Stimulated activated CD8-positive, alpha-beta memory T cell treated with anti-CD3 and anti-CD28 coated beads, Interleukin-2, amount 100 ng/mL, for 1 hour (primary cell): ENCODE measurements around the gene CAPN5.
"Not testable (repeated sequence)": the region's sequence is repeated elsewhere in the genome, so short reads cannot be mapped to it uniquely, and the experiment has no call there.

Source experiments
- DNase-seq, 2 donors: peaks; one replicate each; pipeline ENCODE4 v3.0.0-alpha.2; 2020; ENCODE audit warnings: low read depth in 2 of 2

Gene CAPN5

DNA sequence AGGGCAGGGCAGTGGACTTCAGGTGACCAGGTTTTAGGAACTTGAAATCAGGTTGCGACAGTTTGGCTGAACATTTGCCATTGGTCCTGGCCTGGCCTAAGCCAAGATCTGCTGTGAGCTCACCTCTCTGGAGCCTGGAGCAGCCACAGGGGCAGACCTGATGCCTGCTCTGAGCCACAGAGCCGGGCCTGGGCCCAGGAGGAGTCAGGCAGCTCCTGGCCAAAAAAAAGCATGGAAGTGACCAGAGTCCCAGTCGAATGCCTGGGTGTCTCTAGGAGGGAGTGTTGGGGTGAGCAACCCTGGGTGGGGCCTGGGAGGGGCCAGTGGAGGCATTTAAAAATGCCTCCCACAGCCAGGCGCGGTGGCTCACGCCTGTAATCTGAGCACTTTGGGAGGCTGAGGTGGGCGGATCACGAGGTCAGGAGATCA is 29.8 kb downstream of the CAPN5 start:
- DNase-seq = no peak

DNA sequence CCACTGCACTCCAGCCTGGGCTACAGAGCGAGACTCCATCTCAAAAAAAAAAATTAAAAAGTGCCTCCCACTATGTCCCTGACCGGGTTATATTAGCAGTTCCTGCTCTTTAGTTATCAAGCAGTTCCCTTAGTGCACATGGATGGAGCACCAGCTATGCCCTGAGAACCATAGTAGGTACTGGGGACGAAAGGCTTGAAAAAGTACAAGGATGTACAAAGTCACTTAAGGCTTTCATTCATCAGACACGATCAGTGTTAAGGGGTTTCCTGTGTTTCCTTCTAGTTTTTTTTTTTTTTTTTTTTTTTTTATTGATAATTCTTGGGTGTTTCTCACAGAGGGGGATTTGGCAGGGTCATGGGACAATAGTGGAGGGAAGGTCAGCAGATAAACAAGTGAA is 30.4 kb downstream of the CAPN5 start:
- DNase-seq = not testable (repeated sequence)

DNA sequence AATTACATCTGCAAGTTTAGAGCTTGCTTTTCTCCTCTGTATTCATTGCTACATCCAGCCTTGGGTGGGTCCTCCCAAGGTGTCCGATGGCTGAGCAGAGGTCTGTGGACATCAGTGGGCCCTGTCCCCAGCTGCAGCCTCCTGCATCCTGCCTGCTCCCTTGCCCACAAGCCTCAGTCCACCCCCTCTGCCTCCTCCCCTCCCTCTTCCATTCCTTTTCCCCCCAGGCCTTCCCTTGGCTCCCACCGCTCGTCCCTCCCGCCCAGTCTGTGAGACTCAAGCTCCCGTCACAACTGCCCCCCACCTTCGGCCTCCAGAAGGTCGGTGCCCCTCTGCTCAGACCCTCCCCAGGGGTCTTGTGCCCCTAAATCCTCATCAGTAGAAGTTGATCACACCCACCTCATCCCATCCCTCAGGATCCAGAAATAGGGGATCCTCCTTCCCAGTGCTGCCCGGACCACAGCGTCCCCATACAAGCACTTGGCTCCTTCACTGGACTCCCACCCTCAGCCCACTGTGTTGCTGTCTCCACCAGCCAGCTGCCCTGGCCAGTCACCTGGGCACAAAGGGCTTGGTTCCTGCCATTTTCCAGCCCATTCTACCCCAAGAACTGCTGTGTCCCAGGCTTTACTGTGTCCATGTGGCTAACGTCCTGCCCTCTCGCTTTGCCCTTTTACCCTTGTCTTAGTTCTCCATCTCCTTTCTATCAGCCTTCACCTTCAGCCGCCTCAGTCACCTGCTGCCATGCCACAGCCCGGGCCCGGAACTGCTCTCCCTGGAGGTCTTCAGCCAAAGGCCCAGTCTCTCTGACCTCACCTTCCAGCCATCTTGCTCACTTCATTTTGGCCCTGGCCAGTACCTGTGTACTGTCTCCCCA is 33.6 kb downstream of the CAPN5 start:
- DNase-seq = no peak

GRCh38 chr11:77101043-77101537 is 34.3 kb downstream of the CAPN5 start:
- DNase-seq = no peak

- DNase-seq = no peak
These were observed 35.8 kb downstream of the CAPN5 start, which contains the start of gene OMP for GRCh38 chr11:77102246-77103210. OMP (plus strand) TSS chr11:77102840; CDS start chr11:77102840, 0 bp downstream.

- DNase-seq = no peak
These were observed 36.5 kb downstream of the CAPN5 start for GRCh38 chr11:77103319-77103718.

DNA sequence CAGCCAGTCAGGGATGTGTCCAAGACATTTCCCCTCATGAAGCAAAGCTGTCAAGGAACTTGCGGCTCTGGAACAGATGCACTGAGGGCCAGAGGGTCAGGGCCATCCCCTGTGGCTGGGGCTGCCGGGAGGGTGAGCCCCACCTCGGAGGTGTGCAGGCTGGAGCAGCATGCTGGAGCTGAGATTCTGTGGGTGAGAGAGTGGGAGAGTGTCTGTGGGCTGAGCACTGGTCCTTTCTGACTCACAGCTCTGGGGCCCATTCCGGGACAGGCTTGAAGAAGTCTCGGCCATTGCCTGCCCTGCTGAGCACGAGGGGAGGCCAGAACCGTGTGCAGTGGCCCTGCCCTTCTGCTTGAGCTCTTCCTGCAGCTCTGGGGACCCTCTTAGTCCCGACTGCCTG is 38.0 kb downstream of the CAPN5 start:
- DNase-seq = no peak

DNA sequence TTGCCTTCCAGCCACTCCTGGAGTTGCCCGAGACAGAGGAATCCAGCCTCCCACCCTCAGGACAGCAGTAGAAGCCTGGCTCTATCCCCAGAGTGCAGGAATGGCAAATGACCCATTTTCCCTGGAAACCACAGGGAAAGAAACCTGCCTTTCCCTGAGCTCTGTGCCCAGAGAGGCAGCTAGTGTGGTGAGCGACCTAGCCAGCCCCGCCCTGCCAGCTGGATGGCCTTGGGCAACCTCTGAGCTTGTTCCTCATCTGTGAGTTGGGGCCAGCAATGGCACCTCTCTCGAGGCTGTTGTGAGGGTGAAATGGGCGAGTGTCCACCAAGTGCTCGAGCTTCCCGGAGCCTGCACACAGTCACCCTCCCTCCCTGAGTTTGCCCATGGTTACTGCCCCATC is 39.5 kb downstream of the CAPN5 start:
- DNase-seq = no peak

DNA sequence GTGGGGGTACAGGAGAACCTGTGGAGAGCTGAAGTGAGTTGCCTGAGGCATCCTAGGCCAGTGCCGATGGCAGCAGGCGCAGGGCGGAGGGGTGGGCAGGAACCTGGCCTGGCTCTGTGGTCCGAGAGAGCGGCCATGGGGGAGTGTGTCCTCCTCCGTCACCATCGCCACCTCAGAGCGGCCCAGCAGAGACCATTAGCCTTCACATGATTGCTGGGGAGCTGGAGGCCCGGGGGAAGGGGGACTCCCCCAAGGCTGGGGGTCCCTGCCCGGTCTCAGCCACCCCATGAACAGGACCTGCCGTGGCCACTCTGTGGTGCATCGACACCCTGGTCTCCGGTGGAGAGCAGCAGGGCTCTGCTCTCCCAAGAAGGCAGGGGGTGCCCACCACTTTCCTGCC is 40.0 kb downstream of the CAPN5 start:
- DNase-seq = no peak

- DNase-seq = no peak
These were observed 41.2 kb downstream of the CAPN5 start for GRCh38 chr11:77107950-77108349.

- DNase-seq = no peak
These were observed 41.7 kb downstream of the CAPN5 start for GRCh38 chr11:77108436-77108835.

DNA sequence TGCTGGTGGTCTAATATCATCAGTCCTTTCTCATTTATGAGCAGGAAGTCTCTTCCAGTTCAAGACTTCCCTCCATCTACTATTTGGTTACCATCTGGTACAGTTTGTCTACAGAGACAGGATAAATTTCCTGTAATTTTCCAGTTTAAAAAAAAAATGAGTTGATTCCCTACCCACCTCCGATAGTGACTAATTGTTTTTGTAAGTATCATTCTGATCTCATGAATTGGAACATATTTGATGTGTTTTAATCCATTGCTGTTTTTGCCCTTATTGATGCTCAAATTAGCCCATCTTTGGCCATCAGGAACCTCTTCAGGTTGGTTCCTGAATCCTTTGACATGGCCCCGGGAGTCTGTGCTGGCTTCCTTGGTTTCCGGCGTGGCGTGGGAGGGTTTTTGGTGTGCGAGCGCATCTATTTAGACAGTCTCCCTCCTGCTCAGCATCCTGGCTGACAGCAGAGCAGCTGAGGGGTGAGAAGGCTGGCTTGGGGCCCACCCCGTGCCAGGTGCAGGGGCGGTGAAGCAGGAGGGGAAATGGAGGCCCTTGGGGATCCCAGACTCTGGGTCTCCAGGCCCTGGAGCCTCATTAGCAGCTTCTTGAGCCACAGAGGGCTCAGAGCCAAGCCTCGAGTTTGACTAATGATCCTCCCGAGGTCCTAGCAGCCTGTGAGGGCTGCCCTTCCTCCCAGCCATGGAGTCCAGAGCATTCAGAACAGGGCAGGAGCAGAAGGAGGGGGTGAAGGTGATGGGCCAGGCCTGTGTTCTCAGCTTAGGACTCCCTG is 42.7 kb downstream of the CAPN5 start:
- DNase-seq = no peak

DNA sequence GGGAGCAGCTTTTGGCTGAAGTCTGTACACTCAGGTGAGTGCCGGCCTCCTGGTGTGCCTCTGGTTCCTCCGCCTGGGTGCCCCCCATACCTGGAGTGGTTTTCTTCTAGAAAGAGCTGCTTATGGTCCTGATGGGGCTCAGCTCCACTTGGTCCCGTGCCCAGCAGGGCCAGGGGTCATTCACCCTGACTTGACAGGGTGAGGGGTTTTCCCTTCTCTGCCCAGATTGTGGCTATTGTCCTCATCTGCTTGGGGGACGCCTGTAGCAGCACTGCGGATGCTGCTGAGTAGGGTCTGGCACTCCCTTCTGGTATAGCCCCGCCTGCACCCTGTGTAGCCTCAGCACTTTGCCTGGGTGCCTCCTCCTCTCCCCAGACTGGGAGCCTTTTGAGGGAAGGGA is 44.1 kb downstream of the CAPN5 start:
- DNase-seq = no peak

DNA sequence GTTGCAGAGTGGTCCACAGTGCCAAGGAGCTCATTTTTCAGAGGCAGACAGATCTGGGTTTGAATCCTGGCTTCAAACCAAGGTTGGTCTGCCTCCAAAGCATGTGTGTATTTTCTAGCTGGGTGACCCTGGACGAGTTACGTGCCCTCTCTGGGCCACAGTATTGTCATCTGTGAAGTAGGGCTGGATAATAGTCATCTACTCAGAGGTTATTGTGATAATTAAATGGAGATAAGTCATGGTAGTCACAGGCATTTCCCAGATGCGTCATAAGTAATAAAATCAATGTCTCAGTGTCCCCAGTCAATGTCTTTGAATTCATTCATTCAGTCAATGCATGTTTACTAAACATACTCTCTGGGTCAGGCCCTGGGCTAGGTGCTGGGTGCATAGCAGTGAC is 44.5 kb downstream of the CAPN5 start:
- DNase-seq = no peak

- no peak for DNase-seq
These were observed 45.2 kb downstream of the CAPN5 start for GRCh38 chr11:77111946-77112345.

- no peak for DNase-seq
These were observed 46.0 kb downstream of the CAPN5 start for GRCh38 chr11:77112641-77113381.

DNA sequence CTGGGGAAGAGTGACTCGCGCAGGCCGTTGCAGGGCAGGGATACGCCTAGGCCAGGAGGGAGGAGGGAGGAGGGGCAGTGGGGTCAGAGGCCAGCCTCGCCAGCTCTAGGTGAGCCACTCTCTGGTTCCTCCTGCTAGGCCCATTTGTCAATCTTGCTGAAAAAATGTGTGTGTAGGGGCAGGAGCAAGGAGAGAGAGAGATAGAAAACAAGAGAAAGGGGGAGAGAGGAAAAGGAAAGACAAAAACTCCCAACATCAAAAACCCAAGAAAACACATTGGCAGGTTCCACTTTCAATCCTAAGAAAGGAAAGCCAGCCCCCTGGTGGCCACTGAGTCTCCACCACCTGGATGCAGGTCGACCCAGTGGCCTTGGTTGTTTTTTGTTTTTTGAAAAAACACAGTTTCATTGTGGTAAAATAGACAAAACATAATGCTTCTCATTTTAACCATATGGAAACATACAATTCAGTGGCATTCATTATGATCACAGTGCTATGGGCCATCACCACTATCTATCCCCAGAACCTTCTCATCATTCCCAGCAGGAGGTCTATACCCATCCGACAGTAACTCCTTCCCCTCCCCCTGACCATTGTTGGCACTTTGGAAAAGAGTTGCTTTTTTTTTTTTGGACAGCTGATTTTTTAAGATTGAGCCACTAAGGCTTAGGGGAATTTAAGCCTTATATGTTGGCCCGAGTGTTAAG is 46.8 kb downstream of the CAPN5 start:
- no peak for DNase-seq

- DNase-seq = no peak
These were observed 47.3 kb downstream of the CAPN5 start for GRCh38 chr11:77114089-77114463.

DNA sequence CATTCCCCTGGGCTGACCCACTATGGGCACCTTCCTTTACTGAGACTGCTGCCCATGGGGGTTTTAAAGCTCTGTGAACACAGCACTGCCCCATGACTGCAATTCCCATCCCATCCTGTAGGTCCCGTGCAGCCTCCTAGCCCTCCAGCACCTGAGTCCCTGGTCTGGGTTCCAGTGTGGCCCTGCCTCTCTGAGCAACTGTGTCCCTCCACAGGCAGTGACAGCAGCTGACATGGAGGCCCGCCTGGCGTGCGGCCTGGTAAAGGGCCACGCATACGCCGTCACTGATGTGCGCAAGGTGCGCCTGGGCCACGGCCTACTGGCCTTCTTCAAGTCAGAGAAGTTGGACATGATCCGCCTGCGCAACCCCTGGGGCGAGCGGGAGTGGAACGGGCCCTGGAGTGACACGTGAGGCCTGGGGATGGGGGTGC is 48.4 kb downstream of the CAPN5 start:
- DNase-seq = no peak

DNA sequence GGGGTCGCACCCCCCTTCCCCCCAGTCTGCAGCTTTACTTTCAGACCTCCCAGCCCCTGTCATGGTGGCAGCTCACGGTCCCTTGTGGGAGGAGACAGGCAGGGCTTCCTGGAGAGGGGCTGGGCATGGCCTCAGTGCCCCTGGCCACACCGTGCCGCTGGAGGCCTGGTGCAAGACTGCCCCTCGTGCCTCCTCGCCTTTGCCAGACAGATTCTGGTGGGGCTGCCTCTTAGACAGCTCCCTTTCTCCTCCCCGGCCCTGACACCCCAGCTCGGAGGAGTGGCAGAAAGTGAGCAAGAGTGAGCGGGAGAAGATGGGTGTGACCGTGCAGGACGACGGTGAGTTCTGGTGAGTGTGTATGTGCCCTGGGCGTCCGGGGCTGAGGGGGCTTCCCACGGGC is 49.2 kb downstream of the CAPN5 start:
- no peak for DNase-seq
